GM12872 (cell line): ENCODE measurements around the gene KCNN1.

Experiments
- TF ChIP-seq, protein P1 (sequence below): IDR thresholded peaks from 3 replicates; pipeline ENCODE4 v1.5.1; 2011; ENCODE audit warnings: low read depth, mild to moderate bottlenecking, low read length, moderate library complexity; ENCODE audit not compliant: insufficient read depth

KCNN1 gene

DNA sequence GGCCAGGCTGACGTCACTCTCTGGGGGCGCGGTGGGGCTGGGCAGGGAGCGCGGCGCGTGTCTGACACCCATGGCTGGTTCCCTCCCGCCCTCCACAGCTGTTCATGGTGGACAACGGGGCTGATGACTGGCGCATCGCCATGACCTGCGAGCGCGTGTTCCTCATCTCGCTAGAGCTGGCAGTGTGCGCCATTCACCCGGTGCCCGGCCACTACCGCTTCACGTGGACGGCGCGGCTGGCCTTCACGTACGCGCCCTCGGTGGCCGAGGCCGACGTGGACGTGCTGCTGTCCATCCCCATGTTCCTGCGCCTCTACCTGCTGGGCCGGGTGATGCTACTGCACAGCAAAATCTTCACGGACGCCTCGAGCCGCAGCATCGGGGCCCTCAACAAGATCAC, 14.7 kb downstream of the KCNN1 start:
- TF ChIP-seq, protein P1, sequence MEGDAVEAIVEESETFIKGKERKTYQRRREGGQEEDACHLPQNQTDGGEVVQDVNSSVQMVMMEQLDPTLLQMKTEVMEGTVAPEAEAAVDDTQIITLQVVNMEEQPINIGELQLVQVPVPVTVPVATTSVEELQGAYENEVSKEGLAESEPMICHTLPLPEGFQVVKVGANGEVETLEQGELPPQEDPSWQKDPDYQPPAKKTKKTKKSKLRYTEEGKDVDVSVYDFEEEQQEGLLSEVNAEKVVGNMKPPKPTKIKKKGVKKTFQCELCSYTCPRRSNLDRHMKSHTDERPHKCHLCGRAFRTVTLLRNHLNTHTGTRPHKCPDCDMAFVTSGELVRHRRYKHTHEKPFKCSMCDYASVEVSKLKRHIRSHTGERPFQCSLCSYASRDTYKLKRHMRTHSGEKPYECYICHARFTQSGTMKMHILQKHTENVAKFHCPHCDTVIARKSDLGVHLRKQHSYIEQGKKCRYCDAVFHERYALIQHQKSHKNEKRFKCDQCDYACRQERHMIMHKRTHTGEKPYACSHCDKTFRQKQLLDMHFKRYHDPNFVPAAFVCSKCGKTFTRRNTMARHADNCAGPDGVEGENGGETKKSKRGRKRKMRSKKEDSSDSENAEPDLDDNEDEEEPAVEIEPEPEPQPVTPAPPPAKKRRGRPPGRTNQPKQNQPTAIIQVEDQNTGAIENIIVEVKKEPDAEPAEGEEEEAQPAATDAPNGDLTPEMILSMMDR: no peak

DNA sequence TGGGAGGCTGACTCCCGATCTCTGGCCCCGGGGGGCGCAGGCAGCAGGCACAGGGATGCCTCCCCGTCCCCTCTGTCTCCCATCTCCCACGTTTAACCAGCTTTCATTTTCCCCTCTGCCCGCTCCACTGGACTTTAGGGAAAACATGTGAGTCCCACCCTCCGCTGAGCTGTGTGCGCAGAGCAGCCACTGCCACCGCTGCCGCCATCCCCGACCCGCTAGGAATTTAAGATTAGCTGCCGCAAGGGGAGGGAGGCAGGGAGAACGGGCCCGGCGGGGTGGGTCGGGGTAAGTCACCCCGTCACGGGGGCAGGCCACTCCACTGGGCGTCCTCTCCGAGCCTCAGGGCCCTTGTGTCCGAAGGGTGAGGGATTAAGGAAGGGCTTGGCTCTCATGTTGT, 15.5 kb downstream of the KCNN1 start:
- TF ChIP-seq, protein P1: no peak

DNA sequence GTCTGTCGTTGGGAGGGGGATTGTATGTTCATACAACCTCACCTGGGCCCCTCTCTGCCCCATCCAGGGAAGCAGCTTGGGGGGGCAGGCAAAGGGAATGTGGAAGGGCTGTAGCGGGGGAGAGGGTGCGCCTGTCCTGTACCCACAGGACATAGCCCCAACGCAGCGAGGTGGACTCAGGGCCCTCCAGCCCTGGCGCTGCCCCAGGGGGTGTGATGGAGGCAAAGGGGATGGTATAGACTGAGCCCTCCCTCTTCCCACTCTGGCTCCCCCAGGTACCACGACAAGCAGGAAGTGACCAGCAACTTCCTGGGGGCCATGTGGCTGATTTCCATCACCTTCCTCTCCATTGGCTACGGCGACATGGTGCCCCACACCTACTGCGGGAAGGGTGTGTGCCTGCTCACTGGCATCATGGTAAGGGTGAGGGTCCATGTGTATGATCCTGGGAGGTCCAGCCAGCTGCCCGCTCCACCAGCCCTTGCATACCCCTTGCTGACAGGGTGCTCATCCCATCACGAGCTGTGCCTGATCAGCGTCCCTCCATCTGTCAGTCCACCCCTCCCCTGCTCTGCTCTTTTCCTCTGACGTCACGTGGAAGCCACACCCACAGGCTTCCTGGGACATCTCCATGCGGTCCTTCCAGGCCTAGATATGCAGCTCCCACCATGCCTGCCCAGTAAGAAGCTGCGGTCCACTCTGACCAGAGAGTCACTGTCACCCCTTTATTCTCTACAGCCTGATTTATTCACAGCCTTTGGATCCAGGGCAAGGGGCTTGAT, 18.3 kb downstream of the KCNN1 start:
- TF ChIP-seq, protein P1: no peak

DNA sequence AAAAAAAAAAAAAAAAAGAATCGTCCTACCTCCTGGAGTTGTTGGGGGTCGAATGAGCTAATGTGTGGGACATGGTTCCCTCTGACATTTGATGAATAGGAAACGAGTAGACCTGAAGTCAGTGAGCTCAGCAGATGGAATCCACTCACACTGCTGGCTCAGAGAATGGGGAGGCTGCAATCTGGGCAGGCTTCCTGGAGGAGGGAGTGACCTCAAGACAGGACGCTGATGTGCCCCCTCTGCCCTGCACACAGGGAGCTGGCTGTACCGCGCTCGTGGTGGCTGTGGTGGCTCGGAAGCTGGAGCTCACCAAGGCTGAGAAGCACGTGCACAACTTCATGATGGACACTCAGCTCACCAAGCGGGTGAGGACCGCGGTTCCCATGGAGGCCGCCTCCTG, 21.3 kb downstream of the KCNN1 start:
- TF ChIP-seq, protein P1: no peak

DNA sequence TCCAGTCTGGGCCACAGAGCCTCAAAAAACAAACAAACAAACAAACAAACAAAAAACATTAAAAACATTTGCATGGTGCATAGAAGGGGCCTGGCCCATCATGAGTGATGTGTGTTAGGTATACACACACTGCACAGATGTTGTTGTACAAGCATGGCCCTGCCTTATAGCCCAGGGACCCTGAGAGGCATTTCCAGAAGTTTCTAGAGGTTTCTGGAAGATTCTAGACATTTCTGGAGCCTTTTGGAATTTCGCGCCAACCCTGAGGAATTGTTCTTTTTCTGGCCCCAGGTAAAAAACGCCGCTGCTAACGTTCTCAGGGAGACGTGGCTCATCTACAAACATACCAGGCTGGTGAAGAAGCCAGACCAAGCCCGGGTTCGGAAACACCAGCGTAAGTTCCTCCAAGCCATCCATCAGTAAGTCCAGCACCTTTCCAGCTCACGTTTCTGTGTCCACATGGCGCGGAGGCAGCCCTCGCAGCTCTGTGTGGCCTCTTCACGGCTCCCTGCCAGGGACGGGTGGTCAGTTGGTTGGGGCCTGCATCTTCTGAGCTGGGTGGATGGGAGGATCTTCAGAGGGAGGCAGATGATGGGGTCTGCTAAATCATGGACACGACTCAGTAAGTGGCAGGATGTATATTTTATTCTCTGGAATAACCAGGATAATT, 22.7 kb downstream of the KCNN1 start:
- TF ChIP-seq, protein P1: no peak

DNA sequence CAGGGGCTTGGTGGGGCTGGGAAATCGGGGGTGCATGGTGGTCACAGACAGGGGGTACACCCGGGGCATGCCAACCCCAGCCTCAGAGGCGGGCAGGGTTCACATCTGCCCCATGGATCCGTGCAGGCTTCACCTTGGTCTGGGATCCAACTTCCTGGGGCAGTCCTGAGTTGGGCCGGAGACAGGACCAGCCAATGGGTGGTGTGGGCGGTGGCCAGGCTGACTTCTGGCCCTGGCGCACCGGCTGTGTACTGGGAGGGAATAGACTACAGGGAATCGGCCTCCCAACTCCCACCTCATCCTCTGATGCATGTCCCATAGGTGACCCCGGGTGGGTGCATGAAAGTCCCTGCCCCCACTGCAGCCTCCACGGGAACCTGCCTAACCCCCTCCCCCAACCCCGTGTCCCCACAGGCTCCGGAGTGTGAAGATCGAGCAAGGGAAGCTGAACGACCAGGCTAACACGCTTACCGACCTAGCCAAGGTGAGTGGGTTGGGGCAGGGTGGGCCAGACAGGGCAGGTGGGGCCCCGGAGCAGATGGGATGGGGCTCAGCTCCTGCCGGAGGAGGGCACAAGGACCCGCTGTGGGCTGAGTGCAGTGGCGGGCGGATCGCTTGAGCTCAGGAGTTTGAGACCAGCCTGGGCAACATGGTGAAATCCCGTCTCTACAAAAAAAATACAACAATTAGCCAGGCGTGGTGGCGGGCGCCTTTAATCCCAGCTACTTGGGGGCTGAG, 26.3 kb downstream of the KCNN1 start:
- TF ChIP-seq, protein P1: no peak

DNA sequence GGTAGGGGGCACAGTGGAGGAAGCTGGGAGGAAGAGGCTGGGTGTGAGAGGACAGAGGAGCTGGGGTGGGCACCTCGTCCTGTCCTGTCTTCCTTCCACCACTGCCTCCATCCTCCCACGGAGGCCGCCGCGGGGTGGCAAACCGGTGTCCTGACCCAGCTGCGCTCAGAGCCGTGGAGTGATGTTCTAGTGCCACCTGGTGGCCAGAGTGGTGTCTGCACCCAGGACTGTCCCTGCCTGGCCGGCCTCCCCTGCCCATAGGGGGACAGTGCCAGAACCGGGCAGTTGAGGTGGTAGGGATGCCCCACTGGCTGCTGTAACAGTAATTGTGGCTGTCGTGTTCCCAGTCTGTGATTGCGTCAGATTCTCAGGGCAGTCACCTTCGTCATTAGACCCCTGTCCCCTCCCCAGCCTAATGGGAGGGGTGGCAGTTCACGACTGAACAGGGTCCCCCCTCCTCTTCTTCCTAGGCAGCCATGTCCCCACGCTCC, 30.0 kb downstream of the KCNN1 start:
- TF ChIP-seq, protein P1: peak; percentile 98
